ENCODE results near the gene PIGC.

Gene PIGC

GRCh38 chr1:172431721-172432192, 12.1 kb downstream of the PIGC start:
- in situ Hi-C loops (cut with HindIII; ENCODE audit: low sequenced_read_pairs): loop anchor here (25.0 kb wide), 1 partner anchor 281 kb away; no protein-coding TSS in a partner anchor

DNA sequence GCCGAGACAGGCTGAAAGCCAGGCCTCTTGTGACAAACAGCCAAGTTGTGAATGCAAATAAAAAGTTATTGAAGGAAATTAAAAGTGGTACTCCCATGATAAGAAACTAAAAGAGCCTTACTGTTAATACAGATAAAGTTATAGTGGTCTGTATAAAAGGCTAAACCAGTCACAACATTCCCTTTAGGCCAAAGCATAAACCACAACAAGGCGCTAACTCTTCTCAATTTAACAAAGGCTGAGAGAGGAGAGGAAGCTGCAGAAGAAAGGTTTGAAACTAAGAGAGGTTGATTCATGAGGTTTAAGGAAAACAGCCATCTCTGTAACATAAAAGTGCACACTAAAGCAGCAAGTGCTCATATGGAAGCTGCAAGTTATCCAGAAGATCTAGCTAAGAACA, 12.7 kb downstream of the PIGC start:
- in situ Hi-C loops (cut with HindIII; ENCODE audit: low sequenced_read_pairs): loop anchor here (25.0 kb wide), 1 partner anchor 281 kb away; no protein-coding TSS in a partner anchor

DNA sequence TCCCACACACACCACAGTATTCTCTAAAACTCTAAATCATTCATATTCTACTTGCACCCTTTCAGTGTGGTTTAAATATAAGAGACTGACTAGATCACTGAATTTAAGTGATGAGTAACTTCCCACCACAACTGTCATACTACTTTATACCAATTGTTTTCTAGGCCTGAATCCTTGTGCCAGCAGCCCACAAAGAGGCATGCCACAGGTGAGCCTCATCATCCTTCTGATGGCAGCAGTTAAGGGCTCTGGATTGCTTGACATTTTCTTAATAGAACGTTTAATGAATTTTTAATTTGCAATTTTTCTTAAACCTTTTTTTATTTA, 13.8 kb downstream of the PIGC start:
- in situ Hi-C loops (cut with HindIII; ENCODE audit: low sequenced_read_pairs): loop anchor here (25.0 kb wide), 1 partner anchor 282 kb away; no protein-coding TSS in a partner anchor

- in situ Hi-C loops (cut with HindIII; ENCODE audit: low sequenced_read_pairs): loop anchor here (25.0 kb wide), 1 partner anchor 283 kb away; no protein-coding TSS in a partner anchor
Observed at GRCh38 chr1:172429331-172430127, 14.3 kb downstream of the PIGC start.

DNA sequence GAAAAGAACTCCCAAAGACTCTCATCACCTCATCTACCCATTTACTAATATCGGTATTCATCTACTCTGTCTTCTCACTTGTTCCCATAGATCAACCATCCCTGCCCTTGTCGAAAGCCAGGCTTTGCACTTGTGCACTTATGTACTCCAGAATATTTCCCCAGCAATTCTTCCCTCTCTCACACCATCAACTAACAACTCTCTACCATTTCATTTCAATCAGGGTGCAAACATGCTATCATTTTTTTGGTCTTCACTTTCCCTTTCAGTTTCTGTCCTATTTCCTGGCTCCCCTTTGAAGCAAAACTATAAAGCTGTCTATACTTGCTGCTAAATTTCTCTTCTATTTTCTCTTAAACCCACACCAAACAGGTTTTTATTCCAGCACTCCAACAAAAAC, 16.7 kb downstream of the PIGC start:
- in situ Hi-C loops (cut with HindIII; ENCODE audit: low sequenced_read_pairs): loop anchor here (25.0 kb wide), 1 partner anchor 285 kb away; no protein-coding TSS in a partner anchor

DNA sequence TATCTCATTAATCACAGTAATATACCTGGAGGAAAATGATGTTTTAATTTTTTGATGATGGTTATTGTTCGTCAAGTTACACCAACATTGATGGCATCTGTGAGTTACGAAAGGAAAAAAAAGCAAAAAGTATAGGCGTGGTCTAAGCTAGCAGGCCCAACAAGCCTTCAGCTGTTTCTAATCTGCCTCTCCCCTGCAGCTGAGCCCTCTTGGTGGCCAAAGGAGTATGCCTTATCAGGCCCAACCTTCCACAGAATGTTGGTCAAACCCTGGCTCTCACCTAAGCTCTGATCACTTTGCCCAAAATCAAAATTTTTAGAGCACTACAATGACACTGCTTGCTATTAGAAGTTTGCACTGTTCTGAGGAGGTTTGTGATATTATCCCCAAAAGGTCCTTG, 18.5 kb downstream of the PIGC start:
- in situ Hi-C loops (cut with HindIII; ENCODE audit: low sequenced_read_pairs): loop anchor here (25.0 kb wide), 1 partner anchor 287 kb away; no protein-coding TSS in a partner anchor

- in situ Hi-C loops (cut with HindIII; ENCODE audit: low sequenced_read_pairs): loop anchor here (25.0 kb wide), 2 partner anchors 411 to 636 kb away; partner anchors contain the start of gene METTL13
Observed at GRCh38 chr1:172423336-172423735, 20.5 kb downstream of the PIGC start.

DNA sequence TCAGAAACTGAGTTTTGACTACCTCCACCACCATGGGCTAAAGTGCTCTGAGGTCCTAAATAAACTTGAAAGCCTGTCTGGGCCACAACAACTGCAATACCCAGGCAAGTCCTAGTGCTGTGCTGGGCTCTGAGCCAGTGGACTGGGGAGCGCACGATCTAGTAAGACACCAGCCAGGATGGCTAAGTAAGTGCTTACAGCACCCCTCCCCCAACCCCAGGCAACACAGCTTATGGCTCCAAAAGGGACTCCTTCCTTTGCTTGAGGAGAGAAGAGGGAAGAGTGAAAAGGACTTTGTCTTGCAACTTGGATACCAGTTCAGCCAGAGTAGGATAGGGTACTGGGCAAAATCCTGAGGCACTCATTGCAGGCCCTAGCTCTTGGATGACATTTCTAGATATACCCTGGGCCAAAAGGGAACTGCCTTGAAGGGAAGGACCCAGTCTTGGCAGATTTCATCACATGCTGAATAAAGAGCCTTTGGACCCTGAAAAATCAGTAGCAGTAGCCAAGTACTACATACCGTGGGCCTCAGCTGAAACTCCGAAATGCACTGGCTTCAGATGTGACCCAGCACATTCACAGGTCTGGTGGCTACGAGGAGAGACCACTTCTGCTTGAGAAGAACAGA, 21.8 kb downstream of the PIGC start:
- in situ Hi-C loops (cut with HindIII; ENCODE audit: low sequenced_read_pairs): loop anchor here (25.0 kb wide), 2 partner anchors 410 to 635 kb away; partner anchors contain the start of gene METTL13

DNA sequence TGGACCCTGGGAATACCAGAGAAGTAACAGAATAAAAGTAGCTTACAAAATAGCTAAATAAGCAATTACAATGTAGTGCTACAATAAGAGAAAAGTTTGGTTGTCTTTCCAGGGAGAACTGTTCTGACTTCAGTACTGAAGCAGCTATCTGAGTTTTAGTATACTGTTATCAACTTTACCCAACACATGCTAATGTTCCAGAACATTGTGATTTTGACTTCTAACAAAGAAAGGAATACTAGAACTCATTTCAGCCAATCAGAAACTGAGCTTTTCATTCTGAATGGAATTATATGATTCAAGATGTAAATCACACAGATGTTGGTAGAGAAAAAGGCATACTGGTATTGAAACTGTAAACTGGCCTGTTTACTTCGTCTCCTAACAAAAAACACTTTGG, 23.5 kb downstream of the PIGC start, which contains the start of gene C1orf105:
C1orf105 (plus strand) TSS at position 301 of the 400 bp plus-strand sequence. CDS start 201 bp downstream, outside the sequence.
- in situ Hi-C loops (cut with HindIII; ENCODE audit: low sequenced_read_pairs): loop anchor here (25.0 kb wide), 2 partner anchors 408 to 633 kb away; partner anchors contain the start of gene METTL13

- in situ Hi-C loops (cut with HindIII; ENCODE audit: low sequenced_read_pairs): loop anchor here (25.0 kb wide), 2 partner anchors 405 to 630 kb away; partner anchors contain the start of gene METTL13
Observed at GRCh38 chr1:172417557-172417956, 26.3 kb downstream of the PIGC start.

GRCh38 chr1:172416496-172417035, 27.3 kb downstream of the PIGC start:
- in situ Hi-C loops (cut with HindIII; ENCODE audit: low sequenced_read_pairs): loop anchor here (25.0 kb wide), 2 partner anchors 404 to 629 kb away; partner anchors contain the start of gene METTL13

GRCh38 chr1:172414331-172414730, 29.5 kb downstream of the PIGC start:
- in situ Hi-C loops (cut with HindIII; ENCODE audit: low sequenced_read_pairs): loop anchor here (25.0 kb wide), 2 partner anchors 402 to 627 kb away; partner anchors contain the start of gene METTL13

DNA sequence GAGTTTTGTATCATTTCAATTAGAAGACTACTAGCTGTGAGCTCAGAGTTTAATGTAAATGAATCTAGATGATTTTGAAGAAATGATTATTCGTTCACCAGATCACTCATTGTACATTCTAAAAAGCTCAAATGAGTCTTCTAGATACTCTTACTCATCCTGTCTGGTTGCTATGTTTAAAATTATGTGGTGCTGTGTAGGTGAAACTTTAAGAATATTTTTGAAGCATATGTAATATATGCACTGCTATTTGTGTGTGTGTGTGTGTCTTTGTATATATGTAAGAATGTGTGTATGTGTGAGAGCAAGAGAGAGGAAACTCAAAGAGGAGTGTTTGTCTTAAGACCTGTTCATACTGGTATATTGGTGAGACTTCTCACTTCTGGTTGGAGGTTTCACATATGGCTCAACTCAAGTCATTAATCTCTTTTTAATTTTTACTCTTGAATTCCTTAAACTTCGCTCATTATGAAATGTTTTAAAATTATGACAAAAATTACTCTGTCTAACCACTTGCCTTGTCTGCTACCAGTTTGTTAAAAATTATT, 32.0 kb downstream of the PIGC start:
- in situ Hi-C loops (cut with HindIII; ENCODE audit: low sequenced_read_pairs): loop anchor here (25.0 kb wide), 2 partner anchors 400 to 625 kb away; partner anchors contain the start of gene METTL13

- in situ Hi-C loops (cut with HindIII; ENCODE audit: low sequenced_read_pairs): loop anchor here (25.0 kb wide), 2 partner anchors 398 to 623 kb away; partner anchors contain the start of gene METTL13
Observed at GRCh38 chr1:172410027-172410426, 33.8 kb downstream of the PIGC start.

DNA sequence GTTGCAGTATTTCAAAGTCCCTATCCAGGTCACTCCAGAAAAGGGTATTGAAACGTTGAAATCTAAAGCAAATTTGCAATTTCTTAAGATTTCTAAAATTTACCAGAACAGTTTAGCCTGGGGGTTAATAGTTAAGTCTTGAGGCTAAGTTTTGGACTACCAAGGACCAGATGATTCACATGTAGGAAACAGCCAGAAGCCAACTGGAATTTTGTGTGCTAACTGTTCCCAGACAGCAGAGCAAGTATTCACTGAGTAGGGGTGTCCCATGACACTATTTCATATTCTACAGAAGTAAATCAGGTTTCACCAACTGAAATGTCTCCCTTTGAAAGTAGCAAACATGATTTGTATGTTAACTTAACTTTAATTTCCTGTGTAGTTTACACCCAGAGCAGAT, 34.9 kb downstream of the PIGC start:
- in situ Hi-C loops (cut with HindIII; ENCODE audit: low sequenced_read_pairs): loop anchor here (25.0 kb wide), 2 partner anchors 397 to 622 kb away; partner anchors contain the start of gene METTL13

- in situ Hi-C loops (cut with HindIII; ENCODE audit: low sequenced_read_pairs): loop anchor here (25.0 kb wide), 2 partner anchors 395 to 620 kb away; partner anchors contain the start of gene METTL13
Observed at GRCh38 chr1:172406968-172407367, 36.9 kb downstream of the PIGC start.

- in situ Hi-C loops (cut with HindIII; ENCODE audit: low sequenced_read_pairs): loop anchor here (25.0 kb wide), 2 partner anchors 394 to 619 kb away; partner anchors contain the start of gene METTL13
Observed at GRCh38 chr1:172405912-172406311, 38.0 kb downstream of the PIGC start.

GRCh38 chr1:172404121-172404520, 39.7 kb downstream of the PIGC start:
- in situ Hi-C loops (cut with HindIII; ENCODE audit: low sequenced_read_pairs): loop anchor here (25.0 kb wide), 2 partner anchors 392 to 617 kb away; partner anchors contain the start of gene METTL13

- in situ Hi-C loops (cut with HindIII; ENCODE audit: low sequenced_read_pairs): loop anchor here (25.0 kb wide), 2 partner anchors 391 to 616 kb away; partner anchors contain the start of gene METTL13
Observed at GRCh38 chr1:172402878-172403569, 40.8 kb downstream of the PIGC start.

Measured in DLD1 (cell line).